Right kidney (tissue), 1 donor: ENCODE measurements around the gene MYL5.
"Not testable (repeated sequence)": the region's sequence is repeated elsewhere in the genome, so short reads cannot be mapped to it uniquely, and the experiment has no call there.

ENCODE experiments used
- DNase-seq: peaks from one replicate; pipeline ENCODE4 v3.0.0-alpha.2; 2016

Gene MYL5

DNA sequence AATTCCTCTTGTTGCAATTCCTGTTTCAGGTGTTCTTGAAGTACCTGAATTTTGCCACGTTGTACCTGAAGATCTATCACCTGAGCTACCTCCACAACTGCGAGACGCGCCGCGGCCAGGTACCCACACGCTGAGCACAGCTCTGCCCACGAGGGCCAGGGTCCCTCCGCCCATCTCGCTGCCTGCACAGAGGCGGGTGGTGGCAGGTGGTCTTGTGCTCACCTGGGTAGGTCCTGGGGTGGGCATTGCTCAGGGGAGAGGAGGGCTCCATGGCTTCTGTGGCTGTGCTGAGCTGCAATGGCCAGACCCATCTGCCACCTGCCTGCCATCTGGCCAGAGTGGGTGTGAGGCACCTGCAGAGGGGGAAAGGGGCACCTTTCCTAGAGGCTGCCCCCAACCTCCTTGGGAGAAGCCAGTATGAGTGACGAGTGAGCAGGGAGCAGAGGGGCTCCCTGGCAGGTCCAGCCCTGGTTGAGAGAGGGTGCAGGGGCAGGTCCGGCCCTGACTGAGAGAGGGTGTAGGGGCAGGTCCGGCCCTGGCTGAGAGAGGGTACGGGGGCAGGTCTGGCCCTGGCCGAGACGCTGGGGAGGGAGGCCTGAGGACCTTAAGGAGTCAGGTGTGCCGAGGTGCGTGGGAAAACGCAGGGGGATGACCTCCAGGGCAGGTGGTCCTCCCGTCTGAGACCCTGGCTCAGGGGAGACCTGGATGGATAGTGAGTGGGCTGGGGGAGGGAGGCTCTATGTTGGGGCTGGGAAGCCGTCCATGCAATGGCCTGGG lies 38.3 kb upstream of the MYL5 start:
- no peak for DNase-seq

DNA sequence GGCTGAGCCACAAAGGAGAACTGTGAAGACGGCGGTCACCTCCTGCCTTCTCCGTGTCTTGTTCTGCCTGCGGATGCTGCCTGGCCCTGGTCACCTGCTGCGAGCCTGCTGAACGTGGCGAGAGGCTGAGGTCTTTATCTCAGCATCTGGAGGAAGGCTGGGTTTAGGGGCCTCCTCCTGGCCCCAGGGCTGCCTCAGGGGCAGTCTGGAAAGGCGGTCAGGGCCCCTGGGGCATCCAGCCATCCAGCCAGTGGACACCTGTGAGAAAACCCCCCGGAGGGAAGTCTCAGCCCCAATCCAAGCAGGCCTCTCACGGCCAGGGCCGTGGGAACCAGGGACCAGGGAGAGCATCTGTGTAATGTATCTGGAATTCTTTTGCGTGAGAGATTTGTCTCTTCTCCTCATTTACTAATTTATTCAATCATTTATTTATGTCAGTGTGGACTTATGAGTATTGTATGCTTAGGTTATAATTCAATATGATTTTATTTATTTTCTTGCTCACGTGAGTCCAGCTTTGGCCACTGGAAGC lies 37.6 kb upstream of the MYL5 start:
- DNase-seq = no peak

DNA sequence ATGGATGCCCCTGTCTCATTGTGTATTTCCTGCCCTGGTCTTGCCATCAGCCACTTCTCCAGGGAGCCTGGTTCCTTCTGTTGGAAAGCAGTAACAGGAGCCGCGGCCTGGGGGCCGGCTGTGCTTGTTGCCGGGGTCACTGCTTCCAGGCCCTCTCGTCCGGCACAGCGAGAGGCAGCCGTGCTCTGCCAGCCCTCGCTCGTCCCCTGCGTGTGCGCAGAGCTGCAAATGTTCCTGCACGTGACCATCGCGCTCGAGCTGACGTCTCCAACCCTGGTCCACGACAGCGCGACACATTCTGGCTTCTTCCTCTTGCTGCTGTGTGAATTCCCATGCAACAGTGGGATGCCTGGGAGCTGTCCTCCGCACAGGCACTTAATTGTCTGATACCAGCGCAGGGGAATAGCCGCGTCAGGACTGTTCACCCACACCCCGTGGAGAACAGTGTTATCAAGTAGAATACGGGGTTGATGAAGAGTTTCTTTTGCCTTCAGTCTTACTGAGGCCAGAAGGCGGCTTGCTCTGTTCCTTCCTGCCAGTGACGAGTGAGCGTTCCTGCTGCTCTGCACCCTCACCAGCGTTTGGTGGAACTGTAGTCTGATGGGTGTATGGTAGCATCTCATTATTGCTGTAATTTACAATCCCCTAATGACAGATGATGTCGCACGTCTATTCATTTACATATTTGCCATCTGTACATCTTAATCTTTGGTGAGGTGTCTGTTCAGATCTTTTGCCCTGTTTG lies 36.6 kb upstream of the MYL5 start:
- DNase-seq = no peak

DNA sequence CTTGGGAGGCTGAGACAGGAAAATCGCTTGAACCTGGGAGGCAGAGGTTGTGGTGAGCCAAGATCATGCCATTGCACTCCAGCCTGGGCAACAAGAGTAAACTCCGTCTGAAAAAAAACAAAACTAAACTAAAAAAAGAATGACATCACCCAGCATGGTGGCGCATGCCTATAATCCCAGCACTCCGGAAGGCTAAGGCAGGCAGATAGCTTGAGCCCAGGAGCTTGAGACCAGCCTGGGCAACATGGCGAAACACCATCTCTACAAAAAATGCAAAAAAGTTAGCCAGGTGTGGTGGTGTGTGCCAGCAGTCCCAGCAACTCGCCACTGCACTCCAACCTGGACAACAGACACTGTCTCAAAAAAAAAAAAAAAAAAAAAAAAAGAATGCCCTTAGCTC lies 32.0 kb upstream of the MYL5 start:
- not testable (repeated sequence) for DNase-seq

DNA sequence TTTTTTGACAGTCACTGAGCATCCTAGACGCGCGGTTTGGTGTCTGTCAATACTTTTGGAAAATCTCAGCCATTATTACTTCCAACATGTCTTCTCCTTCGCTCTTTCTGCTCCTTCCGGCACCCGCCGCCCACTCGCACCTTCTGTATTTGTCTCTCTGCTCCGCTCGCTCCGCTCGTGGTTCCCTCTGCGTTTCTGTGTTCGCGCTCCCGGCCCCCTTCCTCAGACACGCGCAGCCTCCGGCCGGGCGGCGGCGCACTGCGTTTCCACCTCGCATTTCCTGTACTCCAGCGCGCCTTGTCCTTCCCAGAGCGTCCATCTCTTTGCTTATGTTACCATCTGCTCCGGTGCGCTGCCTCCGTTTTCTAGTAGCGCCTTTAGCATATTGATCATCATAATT lies 27.9 kb upstream of the MYL5 start:
- DNase-seq = peak; percentile 9

DNA sequence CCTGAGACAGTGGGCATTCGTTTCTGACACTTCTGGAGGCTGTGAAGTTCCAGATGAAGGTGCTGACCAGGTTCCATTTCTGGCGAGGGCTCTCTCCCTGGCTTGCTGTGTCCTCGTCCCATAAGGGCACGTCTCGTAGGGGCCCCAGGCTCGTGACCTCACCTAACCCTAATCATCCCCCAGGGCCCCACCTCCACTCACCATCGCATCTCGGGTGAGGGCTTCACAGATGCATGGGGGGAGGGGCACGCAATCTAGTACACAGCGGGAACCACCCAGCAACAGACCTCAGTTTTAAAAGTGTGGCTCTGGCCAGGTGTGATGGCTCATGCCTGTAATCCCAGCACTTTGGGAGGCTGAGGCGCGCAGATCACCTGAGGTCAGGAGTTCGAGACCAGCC lies 26.9 kb upstream of the MYL5 start:
- DNase-seq = no peak

DNA sequence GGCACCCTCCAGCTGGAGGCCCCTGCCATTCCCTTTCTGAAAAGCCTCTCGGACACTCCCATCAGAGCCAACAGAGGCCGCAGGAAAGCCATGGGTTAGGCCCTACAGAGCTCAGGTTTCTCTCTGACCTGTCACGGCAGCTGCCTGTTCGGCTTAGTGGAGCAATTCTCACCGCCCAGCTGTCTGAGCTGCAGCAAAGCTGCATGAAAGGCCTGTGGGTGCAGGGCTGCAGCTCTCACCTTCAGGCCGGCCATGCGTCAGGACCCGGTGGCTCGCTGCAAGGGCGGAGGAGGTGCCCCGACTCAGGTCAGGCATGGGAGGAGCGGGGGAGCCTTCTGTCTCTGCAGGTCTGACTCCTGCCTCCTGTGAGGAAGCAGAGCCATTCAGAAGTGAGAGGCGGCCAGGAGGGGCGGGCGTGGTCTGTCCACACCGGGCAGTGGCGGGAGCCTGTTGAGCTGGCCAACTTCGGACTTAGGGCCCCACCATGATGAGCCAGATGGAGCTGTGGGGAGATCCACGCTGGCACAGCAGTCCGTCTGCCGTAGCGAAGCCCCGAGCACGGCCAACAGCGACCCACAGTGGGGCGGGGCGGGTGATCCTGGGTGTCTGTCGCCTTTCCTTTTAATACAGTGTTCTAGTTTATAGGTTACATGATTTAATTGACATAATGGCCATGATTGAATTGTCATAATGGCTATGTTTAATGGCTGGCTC lies 25.6 kb upstream of the MYL5 start:
- DNase-seq = peak; percentile 59

DNA sequence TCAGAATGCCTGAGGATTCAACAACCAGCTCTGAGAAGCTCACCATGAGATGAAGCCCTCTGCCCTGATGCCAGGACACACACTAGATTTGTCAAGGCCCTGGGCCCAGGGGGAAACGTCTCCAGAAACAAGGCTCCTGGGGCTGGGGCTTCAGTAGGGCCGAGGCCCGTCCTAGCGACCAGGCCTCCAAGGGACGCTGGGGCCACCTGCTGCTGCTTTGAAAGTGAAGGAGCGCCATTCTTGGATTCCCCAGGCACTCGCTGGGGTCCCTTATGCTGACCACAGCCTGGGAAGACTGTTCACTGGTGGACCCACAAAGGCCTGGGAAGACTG lies 25.1 kb upstream of the MYL5 start:
- no peak for DNase-seq

DNA sequence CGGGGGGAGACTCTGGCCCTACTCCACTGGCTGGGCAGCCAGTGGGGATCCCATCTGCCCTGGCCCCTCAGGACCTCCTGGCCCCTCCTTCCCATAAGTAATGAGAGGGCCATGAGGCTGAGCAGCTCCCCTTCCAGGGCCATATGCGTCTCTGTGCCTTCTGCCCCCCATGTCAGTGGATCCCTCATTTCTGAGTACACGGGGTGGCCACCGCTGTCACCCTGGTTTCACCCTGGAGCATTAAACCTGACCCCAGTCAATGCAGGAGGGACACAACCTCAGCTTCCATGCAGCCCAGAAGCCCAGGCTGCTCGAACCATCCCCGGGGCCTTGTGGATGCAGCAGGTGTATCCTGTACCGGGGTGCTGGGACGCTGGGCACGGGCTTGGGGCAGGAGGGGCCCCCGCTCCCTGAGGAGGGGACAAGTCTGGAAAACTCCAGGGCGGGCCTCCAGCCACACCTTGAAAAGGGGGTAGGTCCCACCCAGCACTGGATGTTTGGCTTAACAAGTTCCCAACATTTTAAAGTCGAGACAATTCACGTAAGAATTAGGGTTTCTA lies 24.5 kb upstream of the MYL5 start:
- no peak for DNase-seq

DNA sequence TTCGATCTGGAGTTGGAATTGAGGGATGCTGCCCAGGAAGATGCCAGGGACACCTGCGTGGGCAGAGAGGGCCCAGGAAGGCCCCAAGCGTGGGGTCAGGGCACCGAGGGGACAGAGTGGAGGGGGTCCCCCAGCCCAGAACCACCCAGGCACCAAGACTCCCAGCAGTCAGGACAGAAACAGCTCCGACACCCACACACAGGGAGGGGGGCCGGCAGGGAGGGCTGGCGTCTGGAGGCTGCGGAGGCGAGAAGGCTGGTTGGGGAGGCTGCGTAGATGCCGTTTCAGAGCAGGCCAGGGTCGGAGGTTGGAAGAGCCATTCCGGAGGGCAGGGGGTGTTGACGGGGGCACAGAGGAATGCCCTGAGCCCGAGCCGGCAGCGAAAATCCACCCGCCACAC lies 23.9 kb upstream of the MYL5 start:
- DNase-seq = no peak

DNA sequence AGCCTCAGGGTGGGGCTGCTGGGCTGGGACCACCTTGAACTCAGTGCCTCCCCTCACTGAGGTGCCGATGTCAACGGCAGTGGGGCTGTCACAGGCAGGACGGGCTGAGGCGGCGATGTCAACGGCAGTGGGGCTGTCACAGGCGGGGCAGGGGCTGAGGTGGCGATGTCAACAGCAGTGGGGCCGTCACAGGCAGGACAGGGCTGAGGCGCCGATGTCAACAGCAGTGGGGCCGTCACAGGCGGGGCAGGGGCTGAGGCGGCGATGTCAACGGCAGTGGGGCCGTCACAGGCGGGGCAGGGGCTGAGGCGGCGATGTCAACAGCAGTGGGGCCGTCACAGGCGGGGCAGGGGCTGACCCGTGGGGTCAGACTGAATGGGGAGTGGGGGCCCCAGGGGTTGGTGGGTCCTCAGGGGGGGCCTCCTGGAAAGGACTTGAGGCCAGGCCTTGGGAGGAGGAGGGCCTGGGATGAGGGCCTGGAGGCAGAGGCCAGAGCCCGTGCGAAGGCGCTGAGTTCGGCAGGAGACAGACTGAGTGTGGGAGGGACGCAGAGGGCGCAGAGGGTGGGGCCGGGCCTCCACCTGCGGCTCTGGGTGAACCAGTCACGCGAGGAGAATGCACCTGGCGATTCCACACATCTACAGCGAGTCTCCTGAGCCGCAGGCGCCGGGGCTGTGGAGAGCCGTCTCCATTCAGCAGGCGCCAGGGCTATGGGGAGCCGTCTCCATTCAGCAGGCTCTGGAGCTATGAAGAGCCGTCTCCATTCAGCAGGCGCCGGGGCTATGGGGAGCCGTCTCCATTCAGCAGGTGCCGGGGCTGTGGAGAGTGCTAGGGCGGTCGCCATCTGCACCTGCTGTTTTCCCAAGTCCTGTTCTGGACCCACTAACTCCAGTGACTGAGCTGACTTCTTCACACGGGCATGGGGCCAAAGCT lies 23.1 kb upstream of the MYL5 start:
- no peak for DNase-seq

DNA sequence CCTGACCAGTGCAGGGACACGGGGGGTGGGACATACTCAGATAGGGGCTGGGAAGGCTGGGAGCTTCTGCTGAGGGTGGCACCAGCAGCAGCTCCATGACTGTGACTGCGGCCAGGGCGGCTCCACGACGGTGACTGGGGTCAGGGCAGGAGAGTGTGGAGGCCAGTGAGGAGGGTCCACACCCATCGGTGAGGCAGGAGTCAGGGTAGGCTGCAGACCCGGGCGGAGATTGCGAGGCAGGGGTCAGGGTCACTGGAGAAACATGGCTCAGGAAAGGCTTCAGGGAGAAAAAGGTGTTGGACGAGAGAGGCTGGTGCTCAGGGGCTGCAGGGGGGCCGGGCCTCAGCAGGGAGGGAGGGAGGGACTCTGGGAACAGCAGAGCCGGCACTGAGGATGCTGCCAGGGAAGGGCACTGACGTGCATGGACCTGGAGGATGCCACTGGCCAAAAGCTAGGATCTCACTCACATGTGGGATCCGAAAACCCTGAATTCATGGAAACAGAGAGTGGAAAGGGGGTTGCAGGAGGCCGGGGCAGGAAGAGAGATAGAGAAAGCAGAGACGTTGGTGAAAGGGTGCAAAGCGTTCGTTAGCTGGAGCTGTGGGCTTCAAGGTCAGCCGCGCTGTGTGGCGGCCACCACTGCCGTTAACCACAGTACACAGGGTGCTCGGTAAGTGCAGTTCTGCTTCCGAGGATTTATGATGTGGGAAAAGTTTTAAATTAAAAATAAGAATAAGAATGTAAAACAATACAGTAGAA lies 22.3 kb upstream of the MYL5 start:
- no peak for DNase-seq

DNA sequence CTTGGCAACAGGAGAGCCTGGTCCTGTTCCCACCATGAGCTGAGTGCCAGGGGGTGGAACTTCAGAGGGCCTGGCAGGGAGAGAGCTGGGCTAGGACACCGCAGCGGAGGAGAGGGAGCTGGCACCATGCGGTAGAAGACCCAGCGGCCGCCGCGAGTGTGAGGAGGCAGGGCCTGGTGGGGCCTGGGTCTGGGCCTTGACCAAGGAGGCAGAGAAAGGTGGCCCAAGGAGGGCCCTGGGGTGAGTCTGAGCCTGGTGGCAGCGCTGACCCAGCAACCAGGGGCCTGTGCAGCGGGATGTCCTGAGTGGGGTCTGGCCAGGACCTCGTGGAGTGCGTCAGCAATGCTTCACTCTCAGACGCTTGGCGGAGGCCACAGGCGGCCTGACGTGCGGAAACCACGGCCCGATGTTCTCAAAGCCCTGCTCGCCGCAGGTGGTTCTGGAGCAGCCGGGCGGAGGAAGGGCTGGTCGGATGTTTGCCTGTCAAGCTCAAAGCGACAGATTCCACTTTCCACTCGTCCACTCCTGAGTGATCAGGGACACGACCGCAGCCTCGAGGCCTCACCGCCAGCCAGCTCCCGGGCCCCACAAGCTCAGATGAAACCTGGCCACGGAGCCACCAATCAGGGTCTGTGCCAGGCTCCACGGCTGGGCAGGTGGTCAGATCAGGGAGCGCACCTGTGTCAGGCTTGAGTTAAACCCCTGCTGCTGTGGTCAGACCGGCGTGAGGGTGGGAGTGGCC lies 21.1 kb upstream of the MYL5 start:
- no peak for DNase-seq

DNA sequence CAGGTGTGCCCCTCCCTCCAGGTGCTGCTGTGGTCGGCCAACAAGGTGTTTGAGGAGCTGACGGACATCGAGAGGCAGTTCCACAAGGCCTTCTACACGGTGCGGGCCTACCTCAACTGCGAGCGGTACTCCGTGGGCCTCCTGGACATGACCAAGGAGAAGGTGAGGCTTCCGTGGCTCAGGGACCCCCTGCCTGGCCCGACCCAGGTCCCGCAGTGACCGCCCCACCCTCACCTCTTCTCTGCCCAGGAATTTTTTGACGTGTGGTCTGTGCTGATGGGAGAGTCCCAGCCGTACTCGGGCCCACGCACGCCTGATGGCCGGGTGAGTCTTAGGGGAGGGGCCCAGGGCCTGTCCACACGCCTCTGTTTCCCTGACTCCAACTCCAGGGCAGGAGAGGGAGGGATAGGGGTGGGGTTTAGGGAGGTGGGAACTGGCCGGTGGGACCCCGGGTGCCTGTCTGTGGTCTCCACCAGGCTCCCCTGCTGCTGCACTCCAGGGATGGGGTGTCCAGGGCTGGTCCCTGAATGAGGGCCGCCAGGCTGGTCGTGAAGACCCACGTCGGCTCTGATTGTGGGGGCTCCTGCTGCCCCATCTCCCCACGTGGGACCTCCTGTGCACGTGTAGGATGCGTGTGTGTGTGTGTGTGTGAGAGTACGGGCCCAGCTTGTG lies 20.4 kb upstream of the MYL5 start:
- DNase-seq = no peak

DNA sequence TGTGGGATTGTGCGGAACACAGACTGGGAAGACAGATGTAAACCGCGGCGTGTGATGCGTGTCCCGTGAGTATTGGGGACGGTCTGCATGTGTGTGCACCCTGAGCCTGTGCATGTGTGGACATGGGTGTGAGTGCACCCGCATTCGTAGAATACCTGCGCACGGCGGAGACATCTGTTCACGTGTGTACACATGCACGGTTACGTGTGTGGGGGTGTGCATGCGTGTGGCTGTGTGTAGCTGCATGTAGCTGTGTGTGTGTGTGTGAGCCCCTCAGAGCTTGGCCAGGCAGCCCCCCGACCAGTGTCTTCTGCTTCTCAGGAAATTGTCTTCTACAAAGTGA lies 19.9 kb upstream of the MYL5 start:
- DNase-seq = no peak

DNA sequence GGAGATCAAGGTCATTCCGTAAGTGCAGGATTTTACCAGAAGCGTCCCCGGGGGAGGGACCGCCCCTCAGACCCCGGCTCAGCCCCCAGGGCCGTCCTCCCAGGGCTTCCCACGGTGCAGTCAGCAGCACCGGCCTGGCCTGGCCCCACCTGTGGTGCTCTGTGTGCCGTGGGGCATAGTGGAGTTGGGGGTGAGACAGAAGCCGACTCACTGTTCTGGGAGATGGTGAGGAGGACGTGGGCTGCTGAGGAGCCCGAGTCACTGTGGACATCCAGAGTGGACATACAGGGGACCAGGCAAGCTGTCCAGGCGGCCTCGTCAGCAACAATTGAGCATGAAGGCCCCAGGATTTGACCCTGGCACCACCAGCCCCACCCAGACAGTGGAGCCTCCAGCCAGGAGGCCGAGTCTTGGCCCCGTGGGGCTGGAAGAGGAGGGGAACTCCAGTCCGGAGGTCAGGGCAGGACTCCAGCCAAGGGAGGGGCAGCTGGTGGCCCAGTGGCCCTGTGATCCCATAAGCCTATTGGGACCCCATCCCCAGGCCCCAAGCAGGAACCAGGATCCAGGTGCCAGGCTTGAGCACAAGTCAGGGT lies 19.4 kb upstream of the MYL5 start:
- no peak for DNase-seq

DNA sequence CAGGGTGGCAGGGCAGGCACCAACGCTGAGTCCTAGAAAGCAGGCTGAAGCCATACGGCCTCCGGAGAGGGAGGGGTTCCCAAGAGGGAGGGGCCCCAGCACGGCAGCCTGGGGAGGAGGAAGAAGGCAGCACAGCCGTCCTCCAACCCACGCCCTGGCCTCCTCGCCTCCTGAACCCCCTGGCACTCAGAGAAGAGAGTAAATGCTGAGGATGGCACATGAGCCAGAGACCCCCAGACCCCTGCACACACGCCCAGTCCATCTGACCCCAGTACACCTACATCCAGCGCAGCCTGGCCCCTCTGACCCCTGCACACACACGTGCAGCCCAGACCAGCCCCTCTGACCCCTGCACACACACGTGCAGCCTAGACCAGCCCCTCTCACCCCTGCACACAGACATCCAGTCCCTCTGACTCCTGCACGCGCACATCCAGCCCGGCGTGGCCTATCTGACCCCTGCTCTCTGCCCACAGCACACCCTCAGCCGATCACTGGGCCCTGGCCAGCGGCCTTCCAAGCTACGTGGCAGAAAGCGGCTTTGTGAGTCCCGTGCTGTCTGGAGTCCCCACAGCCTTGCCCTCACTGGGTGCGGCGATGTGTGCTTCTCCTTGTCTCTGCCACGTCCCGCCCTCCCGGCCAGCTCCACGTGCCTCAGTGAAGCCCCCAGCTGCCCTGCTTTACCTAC lies 18.7 kb upstream of the MYL5 start:
- DNase-seq = no peak

DNA sequence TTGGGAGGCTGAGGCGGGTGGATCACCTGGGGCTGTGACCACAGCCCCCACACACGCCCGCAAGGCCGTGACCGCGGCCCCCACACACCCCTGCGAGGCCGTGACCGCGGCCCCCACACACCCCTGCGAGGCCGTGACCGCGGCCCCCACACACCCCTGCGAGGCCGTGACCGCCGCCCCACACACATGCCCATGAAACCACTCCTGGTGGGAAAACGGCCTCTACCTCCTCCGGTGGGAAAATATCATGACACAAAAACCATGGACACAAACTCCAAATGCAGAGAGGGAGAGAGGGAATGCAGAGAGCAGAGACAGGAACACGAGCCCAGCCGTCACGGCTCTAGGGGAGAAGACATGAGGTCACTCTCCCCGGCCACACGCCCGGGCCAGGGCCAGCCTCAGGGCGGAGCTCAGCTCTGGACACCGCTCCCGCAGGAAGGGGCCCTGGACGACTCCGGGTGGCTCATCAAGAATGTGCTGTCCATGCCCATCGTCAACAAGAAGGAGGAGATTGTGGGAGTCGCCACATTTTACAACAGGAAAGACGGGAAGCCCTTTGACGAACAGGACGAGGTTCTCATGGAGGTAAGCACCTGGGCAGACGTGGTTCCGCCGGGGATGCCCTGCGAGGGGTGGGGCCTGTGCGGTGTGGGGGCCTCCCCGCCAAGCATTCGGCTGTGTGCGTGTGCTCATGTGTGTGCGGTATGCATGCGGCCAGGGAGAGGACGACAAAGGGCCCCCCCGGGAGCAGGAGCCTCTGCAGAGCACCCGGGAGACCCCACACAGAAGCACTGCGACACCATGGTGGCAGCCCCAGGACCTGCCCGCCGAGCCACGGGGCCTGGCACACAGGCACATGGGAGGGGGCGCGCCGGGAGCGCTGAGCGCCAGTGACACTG lies 17.7 kb upstream of the MYL5 start:
- DNase-seq = peak; percentile 41
